GM10847 (cell line): Measurements from ENCODE around the gene TRIML2.

Source experiments
- POLR2A ChIP-seq: IDR thresholded peaks from 2 replicates; pipeline ENCODE4 v1.6.1; 2011; ENCODE audit not compliant: insufficient read length; ENCODE audit errors: extremely low read depth

The TRIML2 gene

DNA sequence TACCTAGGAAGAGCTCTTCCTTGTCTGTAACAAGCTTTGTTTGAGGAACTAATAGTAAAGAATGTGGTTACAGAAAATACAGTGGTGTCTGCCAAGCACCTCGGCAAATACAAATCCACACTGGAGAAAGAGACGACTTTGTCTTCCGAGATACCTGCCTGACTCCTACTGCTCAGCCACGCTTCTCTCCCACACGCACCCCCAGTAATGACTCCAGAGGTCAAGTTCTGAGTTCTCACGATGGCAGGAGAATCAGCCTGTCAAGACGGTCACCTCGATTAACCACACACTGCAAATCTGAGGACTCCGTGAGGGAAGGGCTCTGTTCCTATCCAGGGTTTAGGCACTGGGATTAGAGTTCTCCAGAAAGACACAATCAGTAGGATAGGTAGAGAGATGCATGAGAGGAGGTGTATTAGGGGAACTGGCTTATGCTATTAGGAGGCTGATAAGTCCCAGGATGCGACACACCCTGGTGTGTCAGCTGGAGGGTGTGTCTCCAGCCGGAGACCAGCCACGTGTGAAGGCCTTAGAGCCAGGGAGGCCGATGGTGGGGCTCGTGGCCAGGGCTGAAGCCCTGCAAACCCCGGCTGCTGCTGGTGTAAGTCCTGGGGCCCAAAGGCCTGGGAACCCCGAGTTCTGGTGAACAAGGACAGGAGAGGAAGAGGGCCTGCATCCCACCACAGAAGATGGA lies 8.4 kb upstream of the TRIML2 start:
- no peak for TF ChIP-seq POLR2A

DNA sequence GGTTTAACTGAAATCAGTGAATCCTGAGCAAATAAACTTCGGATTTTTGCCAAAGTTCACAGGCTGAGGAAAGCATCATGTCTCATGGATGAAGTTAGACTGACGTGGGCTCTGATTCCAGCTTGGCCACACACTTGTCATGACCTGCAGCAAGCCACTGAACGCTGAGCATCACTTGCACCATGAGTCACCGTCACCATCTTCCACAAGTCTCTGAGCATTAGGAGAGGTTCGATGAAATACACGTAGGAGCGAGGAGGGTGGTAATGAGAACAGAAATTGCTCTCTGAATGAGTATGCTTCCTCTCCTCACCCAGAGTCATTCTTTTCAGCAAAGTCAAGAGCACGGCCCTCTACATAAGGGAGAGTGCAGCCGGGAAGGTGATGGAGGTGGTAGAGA lies 3.8 kb upstream of the TRIML2 start:
- TF ChIP-seq POLR2A = no peak

DNA sequence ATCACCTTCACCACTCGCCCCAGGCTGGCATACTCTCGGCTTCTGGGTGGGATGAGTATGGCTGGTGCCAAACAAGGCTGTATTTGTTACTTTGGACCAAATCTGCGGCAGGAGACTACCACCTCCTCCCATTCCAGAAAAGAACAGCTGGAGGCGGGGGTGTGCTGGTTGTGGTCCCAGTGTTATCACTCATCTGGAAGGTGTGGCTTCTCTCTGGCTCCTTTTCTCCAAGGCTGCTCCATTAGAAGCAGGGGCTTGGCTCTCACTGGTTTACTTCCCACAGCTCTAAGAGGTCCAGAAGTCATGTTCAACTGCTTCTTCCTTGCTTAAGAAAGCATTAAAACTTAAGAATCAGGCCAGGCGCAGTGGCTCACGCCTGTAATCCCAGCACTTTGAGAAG lies 2.6 kb upstream of the TRIML2 start:
- TF ChIP-seq POLR2A = no peak

DNA sequence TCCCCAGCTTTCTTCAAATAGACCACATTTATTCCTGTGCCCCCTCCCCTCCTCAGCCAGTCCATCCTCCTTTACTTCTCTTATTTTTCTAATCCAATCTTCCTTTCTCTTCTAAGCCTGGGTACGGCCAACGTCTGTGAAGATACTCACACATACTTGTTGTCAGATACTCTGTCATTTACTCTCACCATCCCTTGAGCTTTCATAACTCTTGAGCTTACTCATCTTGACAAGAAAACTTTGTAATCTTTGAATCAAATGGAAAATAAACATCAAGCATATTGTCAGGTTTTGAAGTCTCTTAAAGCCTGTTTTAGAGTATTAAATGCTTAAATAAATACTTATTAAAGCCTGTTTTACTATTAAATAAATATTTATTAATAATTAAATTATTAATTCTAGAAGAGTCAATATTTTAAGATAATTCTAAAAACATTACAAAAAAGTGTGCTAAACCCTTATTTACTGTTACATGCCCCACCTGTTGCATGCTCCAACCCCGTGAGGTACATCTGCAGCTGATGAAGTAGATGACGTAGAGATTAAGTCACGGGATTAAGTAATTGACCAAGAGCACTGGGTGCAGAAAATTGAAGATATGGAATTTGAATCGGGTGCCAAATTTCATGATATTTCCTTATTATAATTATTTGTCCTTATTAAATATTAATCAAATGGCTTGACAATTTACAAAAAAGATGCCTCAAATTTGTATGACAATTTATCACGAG lies 1.5 kb upstream of the TRIML2 start:
- no peak for TF ChIP-seq POLR2A

DNA sequence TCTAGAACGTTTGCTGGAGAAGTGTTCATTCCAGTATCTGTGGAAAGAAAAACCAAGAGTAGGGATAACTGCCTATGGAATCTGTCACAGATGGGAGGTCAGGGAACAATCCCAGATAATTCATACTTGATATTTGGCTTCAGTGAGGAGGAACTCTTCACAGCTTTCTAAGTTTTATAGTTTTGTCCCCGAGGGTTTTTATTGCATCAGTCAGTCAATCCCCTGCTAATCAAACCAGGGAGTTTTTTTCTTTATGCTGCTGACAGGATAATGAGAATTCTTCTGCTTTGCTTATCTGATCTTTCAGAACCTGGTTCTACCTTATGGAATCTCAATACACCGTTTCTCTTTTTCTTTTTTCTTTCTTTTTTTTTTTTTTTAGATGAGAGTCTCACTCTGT lies 633 bp upstream of the TRIML2 start:
- no peak for TF ChIP-seq POLR2A

DNA sequence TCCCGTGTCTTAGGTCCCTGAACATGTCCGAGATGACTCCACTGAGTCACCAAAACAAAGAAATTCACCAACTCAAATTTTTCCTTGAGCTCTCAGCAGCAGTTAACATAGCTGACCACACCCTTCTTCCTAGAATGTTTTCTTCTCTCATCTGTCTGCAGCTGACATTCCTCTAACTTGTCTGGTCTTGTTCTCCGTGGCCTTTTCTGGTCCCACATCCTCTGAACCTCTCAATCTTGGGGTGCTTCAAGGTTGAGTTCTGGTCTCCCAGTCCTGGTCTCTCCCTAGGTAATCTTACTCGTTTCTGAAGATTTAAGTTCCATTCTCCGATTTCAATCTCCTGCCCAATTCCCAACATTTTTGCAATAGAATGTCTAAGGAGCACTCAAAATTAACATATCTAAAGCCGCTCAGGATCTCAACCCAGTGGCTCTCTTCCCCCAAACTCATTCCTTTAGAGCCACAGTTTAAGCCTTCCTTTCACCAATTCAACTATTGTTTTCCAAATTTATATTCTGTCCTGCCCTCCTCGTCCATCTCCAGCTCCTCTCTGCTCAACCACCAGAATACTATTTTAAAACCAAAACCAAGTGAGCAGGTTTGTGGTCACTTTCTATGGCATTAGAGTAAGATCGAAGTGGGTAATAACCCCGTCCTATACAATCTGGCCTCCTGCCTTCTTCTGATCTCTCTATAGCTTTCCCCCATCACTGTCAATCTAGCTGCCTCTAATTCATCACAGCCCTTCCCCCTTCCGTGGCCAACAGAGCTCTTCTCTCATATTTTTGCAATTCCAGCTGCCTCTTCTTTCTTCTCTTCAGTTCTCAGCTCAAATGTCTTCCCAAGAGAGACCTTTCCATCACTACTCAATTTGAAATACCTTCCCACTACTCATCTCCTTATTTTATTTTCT lies 1.2 kb downstream of the TRIML2 start:
- TF ChIP-seq POLR2A = no peak

DNA sequence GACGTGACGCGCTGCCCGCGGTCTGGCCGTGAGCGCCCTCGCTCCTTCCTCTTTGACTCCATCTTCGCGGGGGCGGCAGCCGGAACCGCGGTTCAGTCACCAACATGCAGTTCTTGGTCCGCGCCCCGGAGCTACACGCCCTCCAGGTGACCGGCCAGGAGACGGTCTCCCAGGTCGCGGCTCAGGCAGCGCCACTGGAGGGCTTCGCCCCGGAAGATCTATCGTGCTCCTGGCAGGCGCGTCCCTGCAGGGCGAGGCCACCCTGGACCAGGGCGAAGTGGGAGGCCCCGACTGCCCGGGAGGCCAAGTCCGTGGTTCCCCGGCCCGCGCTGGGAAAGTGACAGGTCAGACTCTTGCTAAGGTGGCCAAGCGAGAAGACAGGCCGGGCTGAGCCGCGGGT lies 2.9 kb downstream of the TRIML2 start:
- TF ChIP-seq POLR2A = no peak

DNA sequence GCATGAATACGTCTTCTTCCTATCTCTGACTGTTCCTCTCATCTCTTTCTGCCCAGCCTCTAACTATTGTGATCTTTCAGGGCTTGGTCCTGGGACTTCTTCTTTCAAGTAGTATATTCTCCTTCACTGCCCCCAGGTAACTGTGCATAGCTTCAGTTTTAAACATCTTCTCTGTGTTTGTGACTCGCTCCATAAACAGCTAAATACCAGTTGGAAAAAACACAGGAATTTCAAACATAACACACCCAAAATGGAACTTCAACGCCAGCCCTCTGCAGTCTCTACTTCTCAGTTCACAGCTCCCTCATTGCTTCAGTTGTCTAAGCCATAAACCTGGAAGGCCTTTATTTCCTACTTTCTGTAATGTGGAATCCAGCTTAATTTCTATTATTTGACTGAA lies 16.6 kb downstream of the TRIML2 start:
- TF ChIP-seq POLR2A = no peak

DNA sequence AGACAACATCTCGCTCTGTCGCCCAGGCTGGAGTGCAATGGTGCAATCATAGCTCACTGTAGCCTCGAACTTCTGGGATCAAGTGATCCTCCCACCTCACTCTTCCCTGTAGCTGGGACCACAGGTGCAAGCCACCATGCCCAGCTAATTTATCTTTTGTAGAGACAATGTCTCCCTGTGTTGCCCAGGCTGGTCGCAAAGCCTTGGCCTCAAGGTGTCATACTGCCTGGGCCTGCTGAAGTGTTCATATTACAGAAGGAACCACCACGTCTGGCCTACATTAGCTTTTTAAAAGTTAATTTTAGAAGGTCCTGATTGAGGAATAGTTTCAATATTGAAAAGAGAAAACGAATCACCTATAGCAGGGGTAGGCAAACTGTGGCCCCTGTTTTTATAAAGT lies 22.5 kb downstream of the TRIML2 start:
- TF ChIP-seq POLR2A = no peak

DNA sequence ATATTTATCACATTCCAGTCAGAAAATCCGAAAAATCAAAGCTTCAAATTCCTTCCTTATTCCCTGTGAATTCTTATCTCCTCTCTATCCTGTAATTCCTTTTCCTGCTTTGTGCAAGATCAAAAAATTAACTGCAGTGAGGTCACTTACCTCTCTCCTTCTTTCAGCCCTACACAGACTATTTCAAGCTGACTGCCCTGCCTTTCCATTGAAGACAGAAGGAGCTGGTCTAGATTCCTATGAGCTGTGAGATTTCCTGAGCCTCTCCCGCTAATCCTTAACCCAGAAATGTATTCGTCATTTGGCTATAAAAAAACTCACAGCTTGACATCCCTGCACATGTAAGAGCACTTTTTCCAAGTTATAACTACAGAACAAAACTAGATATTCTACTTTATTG lies 26.6 kb downstream of the TRIML2 start:
- no peak for TF ChIP-seq POLR2A

DNA sequence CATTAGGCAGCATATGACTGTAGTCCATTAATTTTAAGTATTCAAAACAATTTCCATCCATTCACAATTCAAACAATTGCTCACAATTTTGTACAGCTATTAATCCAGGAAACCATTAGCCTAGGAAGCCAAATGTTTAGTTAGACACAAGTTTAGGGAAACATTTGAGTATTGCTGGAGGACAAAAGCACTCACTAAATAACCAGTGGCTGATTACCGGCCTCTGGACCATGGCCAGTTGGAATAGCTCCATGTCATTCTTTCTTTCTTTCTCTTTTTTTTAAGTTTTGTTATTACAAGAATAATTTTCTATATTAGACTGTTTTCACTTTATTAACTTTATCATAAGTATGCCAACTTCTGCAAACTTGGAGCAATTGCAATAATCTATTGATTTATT lies 31.3 kb downstream of the TRIML2 start:
- TF ChIP-seq POLR2A = no peak

DNA sequence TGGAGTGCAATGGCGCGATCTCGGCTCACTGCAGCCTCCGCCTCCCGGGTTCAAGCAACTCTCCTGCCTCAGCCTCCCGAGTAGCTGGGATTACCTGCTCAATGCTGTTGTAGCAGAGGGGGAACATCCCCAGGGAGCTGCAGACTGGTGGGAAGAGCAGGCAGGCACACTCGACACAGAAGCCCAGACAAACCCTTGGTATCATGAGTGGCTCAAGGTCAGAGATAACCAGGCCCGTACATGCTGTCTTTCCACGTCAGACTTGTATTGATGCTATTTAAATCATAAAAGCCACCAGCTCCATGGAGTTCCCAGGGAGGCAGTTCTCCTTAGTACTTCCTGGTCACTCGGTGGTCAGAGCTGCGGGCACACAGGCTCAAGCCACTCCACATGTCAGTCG lies 33.2 kb downstream of the TRIML2 start:
- no peak for TF ChIP-seq POLR2A

DNA sequence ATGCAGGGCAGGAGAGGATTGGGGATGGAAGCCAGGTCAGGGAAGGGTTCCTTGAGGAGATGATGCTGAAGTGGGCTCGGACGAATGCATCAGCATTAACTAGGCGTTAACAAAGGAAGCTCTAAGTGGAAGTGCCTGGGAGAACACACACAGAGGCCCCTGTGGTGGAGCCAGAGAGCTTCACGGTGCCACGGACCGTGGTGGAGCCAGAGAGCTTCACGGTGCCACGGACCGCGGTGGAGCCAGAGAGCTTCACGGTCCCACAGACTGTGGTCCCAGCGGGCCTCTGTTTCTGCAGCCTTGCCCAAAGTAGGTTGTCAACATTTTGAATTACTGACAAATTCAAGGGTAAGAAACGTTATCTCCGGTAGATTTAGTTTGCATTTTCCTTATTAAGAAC lies 48.3 kb downstream of the TRIML2 start:
- TF ChIP-seq POLR2A = no peak

DNA sequence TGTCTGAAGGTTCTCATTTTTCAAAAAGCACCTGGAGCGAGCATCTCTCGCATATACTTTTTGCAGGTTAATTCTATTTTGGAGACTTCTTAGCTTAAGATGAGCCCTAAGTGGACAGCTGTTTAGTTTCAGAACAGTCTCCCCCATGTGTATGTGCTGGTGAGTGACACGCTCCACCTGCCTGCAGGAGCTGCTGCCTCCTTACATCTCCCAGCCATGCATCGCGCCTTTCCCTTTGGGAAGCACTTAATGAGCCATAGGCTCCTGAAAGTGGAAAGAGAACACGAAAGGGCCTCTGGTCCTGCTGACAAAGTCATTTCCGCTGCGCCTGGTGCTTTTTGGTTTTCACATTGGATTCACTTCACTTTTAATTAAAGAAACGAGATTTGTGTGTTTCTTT lies 56.1 kb downstream of the TRIML2 start:
- TF ChIP-seq POLR2A = no peak

DNA sequence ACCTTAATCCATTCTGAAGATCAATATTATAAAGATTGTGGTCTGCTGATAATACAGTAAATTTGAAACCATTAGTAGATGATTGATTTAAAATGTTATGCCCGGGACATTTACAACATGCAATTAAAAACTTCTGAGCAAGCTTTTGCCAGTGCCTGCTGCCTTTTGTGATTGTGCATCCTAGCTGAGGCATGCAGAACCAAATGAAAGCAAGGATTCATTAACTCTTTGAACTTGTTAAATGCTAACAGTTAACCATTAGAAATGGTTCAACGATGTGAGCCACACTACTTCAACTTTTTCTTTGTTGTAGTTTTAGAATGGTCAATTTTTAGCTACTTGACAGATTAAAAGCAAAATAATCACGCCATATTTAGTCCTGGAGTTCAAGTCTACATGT lies 62.7 kb downstream of the TRIML2 start:
- no peak for TF ChIP-seq POLR2A

DNA sequence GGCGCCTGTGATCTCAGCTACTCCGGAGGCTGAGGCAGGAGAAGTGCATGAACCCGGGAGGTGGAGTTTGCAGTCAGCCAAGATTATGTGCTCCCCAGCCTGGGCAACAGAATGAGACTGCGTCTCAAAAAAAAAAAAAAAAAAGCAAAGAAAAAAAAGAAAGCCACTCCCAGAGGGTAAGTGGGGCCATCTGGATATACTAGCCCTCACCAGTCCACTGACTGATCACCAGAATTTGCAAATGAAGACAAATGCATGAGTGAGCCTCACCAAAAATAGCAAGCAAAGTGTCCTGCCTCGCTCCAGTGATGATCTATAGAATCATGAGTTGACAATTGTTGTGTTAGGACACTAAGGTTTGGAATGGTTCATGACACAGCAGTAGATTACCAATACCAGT lies 66.2 kb downstream of the TRIML2 start:
- TF ChIP-seq POLR2A = no peak
